HG02981 (cell line): Measurements from ENCODE around the gene SESN3.
"Not testable (repeated sequence)": the region's sequence is repeated elsewhere in the genome, so short reads cannot be mapped to it uniquely, and the experiment has no call there.

Source experiments
- ATAC-seq: cut with Tn5 transposase; IDR thresholded peaks from one replicate; pipeline ENCODE4 v1.9.1; 2021; ENCODE audit warnings: mild to moderate bottlenecking, moderate library complexity; ENCODE audit not compliant: unreplicated experiment

The SESN3 gene

DNA sequence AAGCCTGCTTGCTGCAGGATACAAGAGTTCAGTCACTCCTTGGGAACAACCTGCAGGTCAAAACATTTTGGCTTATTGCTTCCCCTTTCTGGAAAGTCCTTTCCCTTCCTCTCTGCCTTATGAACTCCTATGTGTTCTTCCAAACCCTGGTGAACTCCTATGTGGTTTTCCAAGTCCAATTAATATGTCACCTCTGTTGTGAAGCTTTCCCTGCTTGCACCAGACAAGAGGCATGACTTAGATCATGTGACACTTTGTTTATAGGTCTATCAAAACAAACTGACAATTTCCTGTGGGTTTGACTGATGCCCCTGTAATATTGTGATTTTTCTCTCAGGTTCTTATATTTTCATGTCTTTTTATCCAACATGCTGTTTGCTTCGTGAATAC, 77.2 kb downstream of the SESN3 start:
- no peak for ATAC-seq

DNA sequence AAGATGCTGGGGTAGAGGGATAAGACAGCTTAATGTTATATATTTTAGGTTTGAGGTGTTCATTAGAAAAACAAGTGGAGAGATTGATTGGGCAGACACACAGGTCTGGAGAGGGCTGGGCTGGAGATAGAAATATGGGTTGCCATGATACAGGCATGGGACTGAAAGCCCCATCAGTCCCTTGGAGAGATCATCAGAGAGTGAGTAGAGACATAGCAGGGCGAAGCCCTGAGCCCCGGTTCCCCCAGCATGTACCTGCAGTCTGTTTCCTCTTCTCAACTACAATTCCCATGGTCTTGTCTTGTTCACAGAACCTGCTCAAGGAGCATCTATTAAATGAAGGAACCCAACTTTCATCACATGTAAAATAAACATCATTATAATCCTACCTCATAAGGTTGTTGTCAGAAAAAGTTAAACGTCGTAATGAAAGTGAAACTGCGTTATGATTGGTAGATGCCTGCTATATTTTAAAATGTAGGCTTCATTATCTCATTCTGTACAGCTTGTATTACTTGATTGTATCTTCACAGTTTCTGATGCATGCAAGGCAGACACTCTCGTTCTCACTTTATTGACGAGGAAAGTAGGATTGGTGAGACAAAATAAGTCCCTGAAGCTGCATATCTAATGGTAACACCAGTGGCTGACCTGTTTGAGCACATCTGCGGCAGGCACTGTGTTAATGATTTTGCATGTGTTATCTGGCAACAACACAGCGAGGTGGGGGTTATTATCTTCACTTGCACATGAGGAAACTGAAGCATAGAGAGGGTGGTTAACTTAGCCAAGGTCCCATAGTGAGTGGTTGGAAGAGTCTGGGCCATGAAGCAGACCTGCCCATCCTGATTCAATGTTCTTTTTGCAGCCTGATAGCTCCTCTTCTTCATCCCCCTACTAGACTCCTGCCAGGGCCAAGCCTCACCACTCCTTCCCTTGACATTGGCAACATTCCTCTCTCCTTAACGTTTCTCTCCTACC, 77.8 kb downstream of the SESN3 start:
- no peak for ATAC-seq

GRCh38 chr11:95150956-95151684, 79.9 kb downstream of the SESN3 start:
- ATAC-seq: peak; percentile 81

DNA sequence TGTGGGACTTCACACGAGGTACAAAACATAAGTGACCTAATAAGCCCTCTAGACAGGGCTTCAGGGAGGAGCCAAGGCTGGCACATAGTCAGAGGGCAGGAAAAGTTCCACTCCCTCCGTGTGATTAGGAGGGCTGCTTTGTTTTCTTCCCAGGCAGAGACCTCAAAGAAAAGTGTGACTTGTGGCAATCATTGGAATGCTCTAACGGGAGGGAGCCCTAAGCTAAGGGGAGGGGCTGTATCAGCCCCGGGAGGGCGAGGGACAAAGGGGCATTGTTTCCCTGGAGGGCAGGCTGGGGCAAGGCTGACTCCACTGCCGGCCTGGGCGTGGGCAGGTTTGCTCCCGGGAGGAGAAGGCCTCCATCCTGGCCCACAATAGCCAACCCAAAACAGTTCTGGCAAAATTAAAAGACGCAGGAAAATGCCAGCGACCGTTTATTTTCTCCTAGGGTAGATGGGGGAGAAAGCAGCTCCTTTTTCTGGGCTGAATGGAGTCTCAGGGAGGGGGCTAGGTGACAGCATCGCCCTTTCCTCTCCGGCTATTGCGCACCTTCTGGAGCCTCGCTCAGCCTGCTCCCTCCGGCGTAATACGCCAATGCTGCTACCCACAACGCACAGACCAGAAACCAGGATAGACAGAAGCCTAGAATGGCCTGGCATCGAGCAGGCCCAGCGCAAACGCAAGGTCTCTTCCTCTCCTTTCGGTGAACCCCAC, 81.2 kb downstream of the SESN3 start:
- no peak for ATAC-seq

DNA sequence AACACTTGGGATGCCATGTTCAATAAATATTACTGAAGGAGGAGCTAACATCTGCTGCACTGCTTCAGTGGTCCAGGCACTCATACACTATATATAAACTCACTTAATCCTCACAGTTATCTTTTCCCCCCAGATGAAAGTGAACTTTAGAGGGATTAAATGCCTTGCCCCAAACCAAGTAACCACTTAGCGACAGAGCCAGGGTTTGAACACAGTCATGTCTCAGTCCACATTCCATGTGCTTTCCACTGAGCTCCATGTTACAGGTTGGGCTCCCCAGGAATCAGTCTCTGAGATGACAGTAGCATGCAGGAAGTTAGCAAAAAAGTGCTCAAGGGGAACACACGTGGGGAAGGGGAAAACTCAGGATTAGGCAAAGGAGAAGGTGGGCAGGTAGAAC, 82.1 kb downstream of the SESN3 start:
- ATAC-seq: no peak

DNA sequence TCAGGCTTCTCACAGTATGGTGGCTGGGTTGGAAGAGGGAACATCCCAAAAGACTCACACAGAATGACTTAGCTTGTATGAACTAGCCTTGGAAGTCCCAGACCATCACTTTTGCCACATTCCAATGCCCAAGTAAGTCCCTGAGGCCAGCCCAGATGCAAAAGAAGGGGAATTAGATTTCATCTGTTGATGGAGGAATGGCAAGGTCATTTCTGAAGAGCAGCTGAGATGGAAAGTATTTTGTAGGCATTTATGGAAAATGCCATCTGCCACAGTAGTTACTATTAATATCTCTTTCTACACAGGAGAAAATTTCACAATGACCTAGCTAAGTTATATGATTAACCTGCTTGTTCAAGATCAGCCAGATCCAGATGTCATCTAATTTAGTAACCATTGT, 82.6 kb downstream of the SESN3 start:
- ATAC-seq: no peak

DNA sequence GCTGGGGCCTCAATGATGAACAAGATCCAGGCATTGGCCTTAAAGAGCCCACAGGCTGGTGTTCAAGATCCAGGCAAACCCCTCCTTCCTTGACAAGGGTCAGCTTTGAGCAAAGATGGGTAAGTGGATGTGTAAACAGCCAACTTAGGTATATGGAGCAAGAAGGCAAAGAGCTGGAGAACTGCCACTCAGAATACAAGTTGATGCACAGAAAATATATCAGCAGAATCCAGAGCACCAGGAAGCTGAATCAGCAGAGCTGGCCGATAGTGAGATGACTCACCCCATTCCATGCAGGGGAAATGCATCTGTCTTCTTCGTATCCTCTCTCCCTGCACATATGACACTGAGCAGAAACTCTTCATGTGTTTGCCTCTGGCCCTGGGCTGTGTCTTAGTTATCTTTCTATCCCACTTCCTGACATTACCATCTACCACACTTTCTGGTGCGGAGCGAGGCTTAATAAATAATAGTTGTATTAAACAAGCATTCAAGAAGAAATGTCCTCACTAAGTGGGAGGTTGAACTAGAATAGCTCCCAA, 83.6 kb downstream of the SESN3 start:
- no peak for ATAC-seq

DNA sequence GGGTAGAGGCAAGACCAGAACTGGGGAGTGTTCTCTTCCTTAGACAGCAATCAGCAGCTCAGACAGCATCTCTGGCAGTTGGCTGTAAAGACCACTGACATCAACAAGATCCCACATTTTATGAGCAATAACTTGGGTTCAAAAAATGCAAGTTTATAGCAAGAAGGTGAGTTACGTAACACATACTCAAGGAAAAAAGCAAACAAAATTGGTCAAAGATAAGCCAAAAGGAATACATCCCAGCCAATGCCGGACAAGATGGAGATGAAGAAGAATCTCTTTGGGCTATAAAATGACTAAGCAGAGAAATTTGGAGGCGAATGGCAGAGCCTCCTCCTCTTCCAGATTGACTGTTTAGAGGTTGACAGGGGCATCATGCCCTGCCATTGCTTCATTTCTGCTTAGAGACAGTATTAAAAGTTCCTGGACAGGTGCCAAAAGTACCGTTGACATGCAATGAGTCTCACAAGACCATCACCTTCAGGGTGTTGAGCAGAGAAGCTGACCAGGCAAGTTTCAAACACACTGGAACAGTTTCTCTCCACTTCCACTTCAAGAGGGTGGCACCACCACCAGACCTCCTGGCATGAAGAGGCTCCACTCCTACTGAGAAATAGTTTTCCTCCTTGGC, 85.5 kb downstream of the SESN3 start:
- ATAC-seq: no peak

DNA sequence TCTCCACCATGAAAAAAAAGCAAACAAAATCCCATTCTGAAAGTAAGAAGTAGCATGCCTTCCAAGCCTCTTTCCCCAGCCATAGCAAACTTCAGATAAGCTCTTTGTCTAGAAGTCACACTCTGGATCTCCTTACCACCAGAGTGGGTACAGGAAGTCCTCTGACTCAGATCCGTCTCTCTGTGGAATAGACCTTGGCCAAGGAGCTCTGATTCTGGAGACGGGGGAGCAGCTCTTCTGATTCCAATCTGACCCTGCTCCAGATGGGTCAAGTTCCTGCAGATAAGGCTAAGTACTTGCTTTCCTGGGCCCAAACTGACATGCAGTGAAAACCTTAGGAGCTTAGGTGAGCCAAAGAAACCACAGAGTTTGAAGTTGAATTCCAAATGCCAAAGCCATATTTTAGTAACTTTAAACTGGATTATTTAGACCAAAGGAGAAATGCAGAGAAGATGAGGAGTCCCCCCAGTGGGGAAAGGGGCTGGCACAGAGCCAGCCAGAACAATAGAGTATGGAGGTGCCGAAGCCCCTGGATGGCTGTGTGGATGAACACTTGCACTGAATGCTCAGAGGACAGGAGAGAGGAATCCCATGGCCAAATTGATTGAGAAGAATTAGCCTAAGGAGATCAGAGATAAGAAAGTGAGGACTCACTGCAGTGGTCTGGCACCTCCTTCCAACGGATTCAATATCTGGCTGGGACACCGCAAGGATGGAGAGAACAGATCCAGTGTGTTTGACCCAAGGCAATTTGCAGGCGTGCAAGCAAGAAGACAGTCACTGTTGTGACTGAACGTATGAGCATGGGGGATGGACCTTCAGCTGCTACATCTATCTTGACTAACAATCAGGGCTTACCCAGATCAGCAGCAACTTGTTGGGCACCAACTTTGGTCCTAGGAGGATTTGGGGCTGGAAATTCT, 86.4 kb downstream of the SESN3 start:
- ATAC-seq: peak; percentile 42

DNA sequence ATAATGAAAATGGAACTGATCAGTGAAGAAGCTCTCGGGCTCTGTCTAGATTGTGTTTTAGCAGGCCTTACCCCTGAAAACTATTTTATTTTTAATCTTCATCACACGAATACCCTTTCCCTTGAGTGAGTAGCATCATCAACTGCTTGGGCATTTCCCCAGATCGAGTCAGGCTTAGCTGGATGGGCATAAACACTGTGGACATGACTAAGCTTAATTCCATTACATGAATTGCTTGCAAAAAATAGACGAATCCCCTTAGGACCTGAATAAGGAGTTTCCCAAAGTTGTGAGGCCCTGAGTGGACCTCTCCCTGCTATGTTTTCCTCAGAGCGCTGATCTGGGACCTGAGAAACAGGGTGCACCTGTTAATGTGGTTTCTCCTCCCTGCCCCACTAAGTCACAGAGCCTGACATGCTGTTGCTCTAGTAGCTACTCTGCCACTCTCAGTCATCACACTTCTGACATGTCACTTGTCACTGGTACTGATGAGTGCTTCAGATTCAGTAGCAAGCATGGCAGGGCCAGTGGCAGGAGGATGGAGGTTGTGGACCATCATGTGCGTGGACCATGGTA, 87.8 kb downstream of the SESN3 start:
- no peak for ATAC-seq

GRCh38 chr11:95142431-95142830, 88.6 kb downstream of the SESN3 start:
- no peak for ATAC-seq

DNA sequence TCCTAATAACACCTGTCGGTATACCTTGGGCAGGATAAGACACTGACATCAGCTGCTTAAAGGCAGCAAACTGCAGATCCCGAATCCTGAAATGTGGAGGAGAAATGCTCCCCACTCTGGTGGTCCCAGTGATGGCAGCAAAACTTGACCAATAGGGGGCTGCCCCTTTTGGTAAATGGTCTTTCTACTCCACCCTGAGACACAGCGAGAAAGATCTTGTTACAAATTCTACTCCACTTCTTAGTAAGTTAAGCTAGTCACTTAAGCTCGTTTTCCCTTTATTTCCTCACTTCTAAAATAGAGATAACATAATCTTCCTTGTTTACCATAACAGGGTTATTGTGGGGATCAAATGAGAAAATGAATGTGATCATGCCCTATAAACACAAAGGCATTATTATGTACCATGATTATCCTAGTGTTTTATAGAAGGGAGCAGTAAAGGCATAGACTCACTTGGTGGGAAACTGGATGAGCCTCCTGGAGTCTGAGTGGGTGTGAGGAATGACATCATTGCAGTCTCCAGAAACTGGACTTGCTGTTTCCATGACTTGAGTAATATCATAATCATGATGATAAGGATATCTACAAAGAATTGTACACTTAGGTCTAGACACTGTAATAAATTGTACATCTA, 90.5 kb downstream of the SESN3 start:
- no peak for ATAC-seq

- peak; percentile 69 for ATAC-seq
These were observed 92.6 kb downstream of the SESN3 start for GRCh38 chr11:95138448-95138847.

- ATAC-seq: no peak
These were observed 93.7 kb downstream of the SESN3 start for GRCh38 chr11:95137299-95137698.

DNA sequence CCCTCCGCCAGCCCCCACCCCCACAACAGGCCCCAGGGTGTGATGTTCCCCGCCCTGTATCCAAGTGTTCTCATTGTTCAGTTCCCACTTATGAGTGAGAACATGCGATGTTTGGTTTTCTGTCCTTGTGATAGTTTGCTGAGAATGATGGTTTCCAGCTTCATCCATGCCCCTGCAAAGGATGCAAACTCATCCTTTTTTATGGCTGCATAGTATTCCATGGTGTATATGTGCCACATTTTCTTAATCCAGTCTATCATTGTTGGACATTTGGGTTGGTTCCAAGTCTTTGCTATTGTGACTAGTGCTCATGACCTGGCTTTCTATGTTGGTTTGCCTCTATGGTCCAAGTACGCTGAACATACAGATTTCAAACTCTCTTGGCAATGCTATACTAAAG, 94.3 kb downstream of the SESN3 start:
- not testable (repeated sequence) for ATAC-seq

GRCh38 chr11:95135880-95136279, 95.1 kb downstream of the SESN3 start:
- no peak for ATAC-seq

DNA sequence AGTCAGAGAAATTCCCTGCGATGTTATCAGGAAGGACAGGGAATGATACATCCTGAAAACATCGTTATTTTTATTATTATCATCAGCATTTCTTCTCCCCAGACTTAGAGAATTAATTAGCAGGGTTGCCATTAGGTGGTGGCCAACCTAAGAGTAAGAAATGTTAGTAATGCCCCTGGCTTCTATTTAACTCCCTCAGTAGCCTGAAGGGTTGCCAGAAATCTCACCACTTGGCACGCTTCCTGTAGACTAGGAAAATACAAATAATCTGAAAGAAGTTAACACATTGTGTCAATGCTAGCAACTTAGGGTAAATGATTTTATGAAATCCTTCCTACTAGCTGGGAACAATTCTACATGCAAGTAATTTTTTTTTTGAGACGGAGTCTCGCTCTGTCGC, 95.8 kb downstream of the SESN3 start:
- ATAC-seq: no peak

- no peak for ATAC-seq
These were observed 96.5 kb downstream of the SESN3 start for GRCh38 chr11:95134491-95134890.

DNA sequence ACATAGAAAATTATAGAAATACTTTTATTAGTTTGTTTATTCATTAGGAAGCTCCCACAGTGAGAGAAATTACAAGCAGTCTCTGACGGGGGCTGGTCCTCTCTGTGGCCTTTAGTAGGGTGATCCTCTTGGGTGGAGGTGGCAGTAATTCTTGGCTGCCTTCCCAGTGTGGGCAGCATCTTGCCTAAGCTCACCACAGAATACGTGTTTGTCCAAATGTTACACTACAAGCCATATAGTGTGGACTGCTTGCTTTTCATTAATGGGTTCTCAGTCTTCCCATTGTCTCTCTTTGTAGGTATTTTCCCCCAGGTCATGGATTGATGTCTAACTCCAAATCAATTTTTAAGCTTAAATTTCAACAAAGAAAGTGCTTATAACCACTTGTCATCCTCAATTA, 98.0 kb downstream of the SESN3 start:
- no peak for ATAC-seq
